Sigmoid colon (tissue), 4 donors: ENCODE measurements around the gene GHRH.

Source experiments
- EP300 ChIP-seq, 4 donors: sonication (generic); formaldehyde crosslinking; IDR thresholded peaks; one replicate each; pipeline ENCODE4 v1.6.1; 2017; ENCODE audit warnings: antibody characterized with exemption in 4 of 4
- POLR2A ChIP-seq, 2 donors: fragments of 450-650 bp; IDR thresholded peaks; one replicate each; pipeline ENCODE4 v1.6.1; 2016; ENCODE audit warnings: antibody characterized with exemption in 2 of 2, mild to moderate bottlenecking in 2 of 2, moderate library complexity in 2 of 2
- POLR2AphosphoS5 ChIP-seq, 4 donors: sonication (generic); formaldehyde crosslinking; IDR thresholded peaks; one replicate each; pipeline ENCODE4 v1.6.1; 2017; ENCODE audit warnings: antibody characterized with exemption in 4 of 4
- TF ChIP-seq, protein P1 (sequence below), 4 experiments: fragments of 450-650 bp in 3 of 4; fragments of 200-600 bp in 1 of 4; IDR thresholded peaks; one replicate each; pipeline ENCODE4 v1.5.1; 2016 to 2019; ENCODE audit warnings: antibody characterized with exemption in 4 of 4, mild to moderate bottlenecking in 3 of 4, moderate library complexity in 2 of 4

- TF ChIP-seq, protein P1, sequence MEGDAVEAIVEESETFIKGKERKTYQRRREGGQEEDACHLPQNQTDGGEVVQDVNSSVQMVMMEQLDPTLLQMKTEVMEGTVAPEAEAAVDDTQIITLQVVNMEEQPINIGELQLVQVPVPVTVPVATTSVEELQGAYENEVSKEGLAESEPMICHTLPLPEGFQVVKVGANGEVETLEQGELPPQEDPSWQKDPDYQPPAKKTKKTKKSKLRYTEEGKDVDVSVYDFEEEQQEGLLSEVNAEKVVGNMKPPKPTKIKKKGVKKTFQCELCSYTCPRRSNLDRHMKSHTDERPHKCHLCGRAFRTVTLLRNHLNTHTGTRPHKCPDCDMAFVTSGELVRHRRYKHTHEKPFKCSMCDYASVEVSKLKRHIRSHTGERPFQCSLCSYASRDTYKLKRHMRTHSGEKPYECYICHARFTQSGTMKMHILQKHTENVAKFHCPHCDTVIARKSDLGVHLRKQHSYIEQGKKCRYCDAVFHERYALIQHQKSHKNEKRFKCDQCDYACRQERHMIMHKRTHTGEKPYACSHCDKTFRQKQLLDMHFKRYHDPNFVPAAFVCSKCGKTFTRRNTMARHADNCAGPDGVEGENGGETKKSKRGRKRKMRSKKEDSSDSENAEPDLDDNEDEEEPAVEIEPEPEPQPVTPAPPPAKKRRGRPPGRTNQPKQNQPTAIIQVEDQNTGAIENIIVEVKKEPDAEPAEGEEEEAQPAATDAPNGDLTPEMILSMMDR (IDR thresholded peaks at IDR 0.05): peak; percentile 62 to 82 (median 66)
- TF ChIP-seq POLR2A (IDR thresholded peaks at IDR 0.05): no peak
- TF ChIP-seq POLR2AphosphoS5 (IDR thresholded peaks at IDR 0.05): peak in 2 of 4 donors; percentile 45 to 49
- TF ChIP-seq EP300 (IDR thresholded peaks at IDR 0.05): no peak
Observed at GRCh38 chr20:37282556-37282955, 20.9 kb upstream of the GHRH start.
